ENCODE results near the gene MAPK4.
"Not testable (repeated sequence)": the region's sequence is repeated elsewhere in the genome, so short reads cannot be mapped to it uniquely, and the experiment has no call there.

The MAPK4 gene

GRCh38 chr18:50578030-50578429, 18.1 kb downstream of the MAPK4 start:
- no peak for DNase-seq

- DNase-seq, result no peak
Measured at GRCh38 chr18:50578651-50579050, 18.8 kb downstream of the MAPK4 start.

- no peak for DNase-seq
Measured at GRCh38 chr18:50579061-50579774, 19.3 kb downstream of the MAPK4 start.

- no peak for DNase-seq
Measured at GRCh38 chr18:50581517-50581916, 21.6 kb downstream of the MAPK4 start.

GRCh38 chr18:50582500-50582899, 22.6 kb downstream of the MAPK4 start:
- no peak for DNase-seq

- no peak for DNase-seq
Measured at GRCh38 chr18:50586710-50587109, 26.8 kb downstream of the MAPK4 start.

- DNase-seq, result no peak
Measured at GRCh38 chr18:50590593-50590992, 30.7 kb downstream of the MAPK4 start.

- no peak for DNase-seq
Measured at GRCh38 chr18:50594012-50594411, 34.1 kb downstream of the MAPK4 start.

GRCh38 chr18:50594942-50595341, 35.1 kb downstream of the MAPK4 start:
- no peak for DNase-seq

- DNase-seq, result no peak
Measured at GRCh38 chr18:50602466-50602865, 42.6 kb downstream of the MAPK4 start.

GRCh38 chr18:50606609-50607008, 46.7 kb downstream of the MAPK4 start:
- no peak for DNase-seq

- no peak for DNase-seq
Measured at GRCh38 chr18:50607378-50607926, 47.6 kb downstream of the MAPK4 start.

GRCh38 chr18:50609171-50609570, 49.3 kb downstream of the MAPK4 start:
- not testable (repeated sequence) for DNase-seq

GRCh38 chr18:50610349-50610748, 50.5 kb downstream of the MAPK4 start:
- DNase-seq, result no peak

- no peak for DNase-seq
Measured at GRCh38 chr18:50611529-50611941, 51.6 kb downstream of the MAPK4 start.

GRCh38 chr18:50614838-50615237, 55.0 kb downstream of the MAPK4 start:
- DNase-seq, result no peak

GRCh38 chr18:50616484-50617048, 56.7 kb downstream of the MAPK4 start:
- no peak for DNase-seq

GRCh38 chr18:50619861-50620275, 60.0 kb downstream of the MAPK4 start:
- no peak for DNase-seq

- DNase-seq, result no peak
Measured at GRCh38 chr18:50620319-50620718, 60.4 kb downstream of the MAPK4 start.

GRCh38 chr18:50621366-50621765, 61.5 kb downstream of the MAPK4 start:
- no peak for DNase-seq

GRCh38 chr18:50622320-50622719, 62.4 kb downstream of the MAPK4 start:
- DNase-seq, result no peak

- no peak for DNase-seq
Measured at GRCh38 chr18:50622865-50623393, 63.0 kb downstream of the MAPK4 start.

- no peak for DNase-seq
Measured at GRCh38 chr18:50623694-50624352, 63.9 kb downstream of the MAPK4 start.

- DNase-seq, result no peak
Measured at GRCh38 chr18:50624981-50625380, 65.1 kb downstream of the MAPK4 start.

All from CD4-positive, alpha-beta T cell treated with Interleukin-10 for 1 hour (primary cell).